ENCODE measurements around the gene KLHL7.
"Not testable (repeated sequence)": the region's sequence is repeated elsewhere in the genome, so short reads cannot be mapped to it uniquely, and the experiment has no call there.

KLHL7 gene

GRCh38 chr7:23218196-23218595, 112.6 kb downstream of the KLHL7 start:
- FAIRE-seq: no peak

DNA sequence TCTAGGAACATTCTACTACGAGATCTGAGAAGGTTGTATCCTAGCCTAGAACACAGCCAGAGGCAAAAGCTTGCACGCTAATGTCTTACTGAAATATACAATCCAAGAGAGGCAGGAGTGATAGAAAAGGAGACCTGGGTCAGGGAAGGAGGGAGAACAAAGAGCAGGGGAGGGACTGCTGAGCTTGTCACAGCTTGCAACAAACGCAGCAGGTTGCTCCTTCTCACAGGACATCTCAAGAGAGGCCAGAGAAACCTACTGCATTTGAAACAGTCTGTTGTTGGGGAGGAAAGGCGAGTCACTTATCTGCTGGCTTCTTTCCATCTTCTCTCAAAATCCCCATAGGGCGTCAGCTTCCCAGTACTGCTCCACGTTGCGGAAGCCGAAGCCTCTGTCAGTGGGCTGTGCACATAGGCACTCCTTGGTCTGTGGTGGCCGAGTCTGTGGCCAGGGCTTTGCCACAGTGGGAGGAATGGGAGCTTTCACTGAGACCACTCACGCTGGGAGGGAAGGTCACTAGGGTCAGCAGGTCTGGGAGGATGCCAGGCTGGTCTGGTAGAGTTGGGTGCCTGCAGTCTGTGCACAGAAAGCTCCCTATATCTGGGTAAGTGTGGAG, 115.2 kb downstream of the KLHL7 start:
- no peak for FAIRE-seq

DNA sequence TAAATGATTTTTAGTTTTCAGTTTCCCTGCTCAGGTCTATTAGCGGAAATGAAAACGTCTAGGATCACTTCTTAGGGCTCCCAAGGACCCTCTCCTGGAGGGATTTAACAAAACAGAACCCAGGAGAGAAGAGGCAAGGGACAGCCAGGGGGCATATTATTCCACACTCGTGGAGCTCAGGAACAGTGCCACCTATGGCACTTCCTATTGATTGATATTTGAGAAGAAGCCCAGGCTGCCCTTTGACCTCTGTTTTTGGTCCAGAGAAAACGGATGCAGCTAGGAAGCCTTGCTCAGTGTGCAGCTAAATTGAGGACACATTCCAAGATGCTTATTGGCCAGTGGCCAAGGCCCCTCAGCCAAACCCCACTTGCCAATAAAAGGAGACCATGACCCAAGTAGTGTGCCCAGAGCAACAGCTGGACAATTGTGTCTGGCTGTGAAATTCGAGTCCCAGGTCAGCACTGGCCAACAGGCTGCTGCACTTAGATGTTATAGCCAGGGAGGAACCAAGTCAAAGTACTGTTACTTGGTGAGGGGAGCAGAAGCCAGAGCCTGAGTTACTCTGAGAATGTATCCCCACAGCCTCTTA, 117.0 kb downstream of the KLHL7 start:
- no peak for FAIRE-seq

DNA sequence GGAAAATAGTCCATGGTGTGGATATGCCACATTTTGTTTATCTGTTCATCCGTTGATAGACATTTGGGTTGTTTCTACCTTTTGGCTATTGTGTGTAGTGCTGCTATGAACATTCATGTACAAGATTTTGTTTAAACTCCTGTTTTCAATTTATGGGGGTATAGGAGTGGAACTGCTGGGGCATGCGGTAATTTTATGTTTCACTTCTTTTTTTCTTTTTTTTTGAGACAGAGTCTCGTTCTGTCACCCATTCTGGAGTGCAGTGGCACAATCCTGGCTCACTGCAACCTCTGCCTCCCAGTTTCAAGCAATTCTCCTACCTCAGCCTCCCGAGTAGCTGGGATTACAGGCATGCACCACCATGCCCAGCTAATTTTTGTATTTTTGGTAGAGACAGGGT, 118.8 kb downstream of the KLHL7 start:
- not testable (repeated sequence) for FAIRE-seq

DNA sequence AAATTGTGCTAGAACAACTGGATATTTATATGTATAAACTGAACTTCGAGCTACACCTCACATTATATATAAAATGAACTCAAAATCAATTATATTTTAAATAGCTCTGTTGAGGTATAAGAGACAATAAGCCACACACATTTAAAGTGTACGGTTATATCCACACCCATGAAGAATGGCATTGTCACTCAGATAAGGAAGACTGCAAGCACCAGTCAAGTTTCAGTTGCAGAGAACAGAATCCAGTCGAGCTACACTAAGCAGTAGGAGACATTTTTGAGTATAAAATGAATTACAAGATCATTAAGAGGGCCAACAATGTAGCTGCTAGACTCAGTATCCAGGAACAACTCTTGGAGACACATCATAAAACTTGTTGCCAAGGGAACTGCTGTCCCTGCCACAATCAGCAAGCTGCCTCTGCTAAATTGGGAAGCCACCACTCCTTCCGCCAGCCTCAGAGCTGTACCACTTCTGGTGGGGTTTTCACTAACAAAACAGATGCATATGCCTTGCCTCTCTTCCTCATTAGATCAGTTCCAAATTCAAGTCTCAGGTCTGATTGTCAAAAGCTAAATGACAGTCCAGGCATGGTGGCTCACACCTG, 121.4 kb downstream of the KLHL7 start:
- FAIRE-seq: no peak

Data from TTC549 (cell line).